ENCODE results near the gene GHR. TPM values are rescaled to one million over a fixed set of nuclear protein-coding genes. Genes with fewer than 3 reads are reported as not detected.

Gene GHR
- polyA plus RNA-seq, 3 donors = not detected

DNA sequence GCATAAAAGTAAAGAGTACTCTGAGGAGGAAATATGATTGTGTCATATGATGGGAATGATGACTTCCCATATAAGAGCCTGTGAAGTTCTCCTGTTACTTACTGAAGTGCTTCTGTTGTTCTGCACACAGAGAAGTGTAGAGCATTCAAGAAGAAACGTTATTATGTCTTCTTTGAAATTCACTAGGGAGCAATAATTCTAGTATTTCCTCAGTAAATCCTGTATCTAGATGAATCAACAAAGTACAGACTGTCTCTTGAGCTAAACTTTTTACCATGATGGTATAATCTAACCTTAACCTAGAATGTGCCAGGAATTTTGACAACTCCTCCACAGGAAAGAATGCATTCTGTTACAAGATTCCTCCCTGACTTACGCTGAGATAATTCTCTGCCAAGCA, 18.9 kb upstream of the GHR start:
- Mint-ChIP-seq H3K9me3 (peaks cover 0 to 4% (median 0%) of the 10 kb centered on the region in 7 donors), H3K36me3 (no peaks in the 10 kb centered on the region), H3K4me1 (no peaks in the 10 kb centered on the region), H3K27me3 (ENCODE audit: low read depth in 3 of 3) (peaks cover 0 to 1% (median 0%) of the 10 kb centered on the region in 3 donors), H3K4me3 (no peak overlapping the region), H3K27ac (no peak overlapping the region)
- H3K4me2 ChIP-seq (replicated peaks; ENCODE audit: extremely low read depth, low read length, poor library complexity, severe bottlenecking) = no peak overlapping the region
- intact Hi-C loops (cut with micrococcal nuclease) = no loop called here
- TF ChIP-seq, protein P1, sequence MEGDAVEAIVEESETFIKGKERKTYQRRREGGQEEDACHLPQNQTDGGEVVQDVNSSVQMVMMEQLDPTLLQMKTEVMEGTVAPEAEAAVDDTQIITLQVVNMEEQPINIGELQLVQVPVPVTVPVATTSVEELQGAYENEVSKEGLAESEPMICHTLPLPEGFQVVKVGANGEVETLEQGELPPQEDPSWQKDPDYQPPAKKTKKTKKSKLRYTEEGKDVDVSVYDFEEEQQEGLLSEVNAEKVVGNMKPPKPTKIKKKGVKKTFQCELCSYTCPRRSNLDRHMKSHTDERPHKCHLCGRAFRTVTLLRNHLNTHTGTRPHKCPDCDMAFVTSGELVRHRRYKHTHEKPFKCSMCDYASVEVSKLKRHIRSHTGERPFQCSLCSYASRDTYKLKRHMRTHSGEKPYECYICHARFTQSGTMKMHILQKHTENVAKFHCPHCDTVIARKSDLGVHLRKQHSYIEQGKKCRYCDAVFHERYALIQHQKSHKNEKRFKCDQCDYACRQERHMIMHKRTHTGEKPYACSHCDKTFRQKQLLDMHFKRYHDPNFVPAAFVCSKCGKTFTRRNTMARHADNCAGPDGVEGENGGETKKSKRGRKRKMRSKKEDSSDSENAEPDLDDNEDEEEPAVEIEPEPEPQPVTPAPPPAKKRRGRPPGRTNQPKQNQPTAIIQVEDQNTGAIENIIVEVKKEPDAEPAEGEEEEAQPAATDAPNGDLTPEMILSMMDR (IDR thresholded peaks at IDR 0.05) = no peak
- no peak overlapping the region for H3K4me3 ChIP-seq (replicated peaks in 1 of 3; ENCODE audit: low read depth in 2 of 3, low read length in 3 of 3)
- H2AFZ ChIP-seq (ENCODE audit: insufficient read depth, low read depth, low read length, poor library complexity, severe bottlenecking) = no peak overlapping the region
- H3K9me3 ChIP-seq (replicated peaks in 1 of 2; ENCODE audit: control insufficient read depth in 1 of 2, insufficient read depth in 1 of 2, low read length in 2 of 2) = no peaks in the 10 kb centered on the region
- no peaks in the 10 kb centered on the region for H3K27me3 ChIP-seq (ENCODE audit: control insufficient read depth in 2 of 2, insufficient read depth in 2 of 2, low read length in 2 of 2)
- no peak overlapping the region for H3K27ac ChIP-seq (ENCODE audit: low read depth in 1 of 2, low read length in 2 of 2)
- H3K9ac ChIP-seq (ENCODE audit: insufficient read depth, low read length, poor library complexity, severe bottlenecking) = no peak overlapping the region
- DNase-seq = no peak
- no peaks in the 10 kb centered on the region for H3K79me2 ChIP-seq (ENCODE audit: insufficient read depth, low read length)
- H4K20me1 ChIP-seq (ENCODE audit: insufficient read depth, low read length) = no peaks in the 10 kb centered on the region
- no peaks in the 10 kb centered on the region for H3K36me3 ChIP-seq (replicated peaks in 1 of 2; ENCODE audit: control insufficient read depth in 1 of 2, insufficient read depth in 2 of 2, low read length in 2 of 2)
- no peaks in the 10 kb centered on the region for H3K4me1 ChIP-seq (ENCODE audit: control insufficient read depth in 1 of 2, insufficient read depth in 2 of 2, low read length in 2 of 2)
- no CpG with 5 or more reads among the region's 2 CpGs for WGBS (ENCODE audit: insufficient coverage)

DNA sequence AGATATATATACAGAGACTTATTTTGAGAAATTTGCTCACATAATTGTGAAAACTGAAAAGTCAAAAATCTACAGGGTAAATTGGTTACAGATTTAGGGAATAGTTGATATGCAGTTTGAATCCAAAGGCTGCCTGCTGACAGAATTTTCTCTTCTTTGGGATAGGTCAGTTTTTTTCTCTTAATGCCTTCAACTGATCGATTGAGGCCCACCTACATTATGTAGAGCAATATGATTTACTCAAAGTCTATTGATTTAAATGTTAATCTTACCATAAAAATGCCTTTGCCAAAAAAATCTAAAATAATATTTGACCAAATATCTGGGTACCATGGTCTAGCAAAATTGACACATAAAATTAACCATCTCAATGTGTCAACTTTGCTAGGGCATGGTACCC, 3.9 kb upstream of the GHR start:
- no CpG with 5 or more reads among the region's 1 CpG for WGBS (ENCODE audit: insufficient coverage)
- TF ChIP-seq, protein P1 (IDR thresholded peaks at IDR 0.05) = no peak

More for the DNA sequence above, 3.9 kb upstream of the GHR start:
- Mint-ChIP-seq H3K27me3 (ENCODE audit: low read depth in 3 of 3) (peaks cover 3 to 5% (median 4%) of the 10 kb centered on the region in 3 donors), H3K9me3 (peaks cover 0 to 13% (median 5%) of the 10 kb centered on the region in 7 donors), H3K4me3 (no peak overlapping the region), H3K27ac (no peak overlapping the region), H3K4me1 (no peaks in the 10 kb centered on the region), H3K36me3 (no peaks in the 10 kb centered on the region)
- peaks cover 5% of the 10 kb centered on the region in 2 donors for H3K9me3 ChIP-seq (replicated peaks in 1 of 2; ENCODE audit: control insufficient read depth in 1 of 2, insufficient read depth in 1 of 2, low read length in 2 of 2)
- intact Hi-C loops (cut with micrococcal nuclease) = no loop called here
- H3K4me1 ChIP-seq (ENCODE audit: control insufficient read depth in 1 of 2, insufficient read depth in 2 of 2, low read length in 2 of 2) = peaks cover 2 to 8% of the 10 kb centered on the region in 2 donors
- H3K27ac ChIP-seq (ENCODE audit: low read depth in 1 of 2, low read length in 2 of 2) = no peak overlapping the region
- no peak overlapping the region for H3K4me3 ChIP-seq (replicated peaks in 1 of 3; ENCODE audit: low read depth in 2 of 3, low read length in 3 of 3)
- H4K20me1 ChIP-seq (ENCODE audit: insufficient read depth, low read length) = no peaks in the 10 kb centered on the region
- DNase-seq = no peak
- no peak overlapping the region for H2AFZ ChIP-seq (ENCODE audit: insufficient read depth, low read depth, low read length, poor library complexity, severe bottlenecking)
- H3K4me2 ChIP-seq (replicated peaks; ENCODE audit: extremely low read depth, low read length, poor library complexity, severe bottlenecking) = no peak overlapping the region
- no peaks in the 10 kb centered on the region for H3K36me3 ChIP-seq (replicated peaks in 1 of 2; ENCODE audit: control insufficient read depth in 1 of 2, insufficient read depth in 2 of 2, low read length in 2 of 2)
- H3K9ac ChIP-seq (ENCODE audit: insufficient read depth, low read length, poor library complexity, severe bottlenecking) = no peak overlapping the region
- no peaks in the 10 kb centered on the region for H3K79me2 ChIP-seq (ENCODE audit: insufficient read depth, low read length)
- peaks cover 2 to 17% of the 10 kb centered on the region in 2 donors for H3K27me3 ChIP-seq (ENCODE audit: control insufficient read depth in 2 of 2, insufficient read depth in 2 of 2, low read length in 2 of 2)
